ENCODE measurements around the gene CPA5.
"Not testable (repeated sequence)": the region's sequence is repeated elsewhere in the genome, so short reads cannot be mapped to it uniquely, and the experiment has no call there.

CPA5 gene, protein sequence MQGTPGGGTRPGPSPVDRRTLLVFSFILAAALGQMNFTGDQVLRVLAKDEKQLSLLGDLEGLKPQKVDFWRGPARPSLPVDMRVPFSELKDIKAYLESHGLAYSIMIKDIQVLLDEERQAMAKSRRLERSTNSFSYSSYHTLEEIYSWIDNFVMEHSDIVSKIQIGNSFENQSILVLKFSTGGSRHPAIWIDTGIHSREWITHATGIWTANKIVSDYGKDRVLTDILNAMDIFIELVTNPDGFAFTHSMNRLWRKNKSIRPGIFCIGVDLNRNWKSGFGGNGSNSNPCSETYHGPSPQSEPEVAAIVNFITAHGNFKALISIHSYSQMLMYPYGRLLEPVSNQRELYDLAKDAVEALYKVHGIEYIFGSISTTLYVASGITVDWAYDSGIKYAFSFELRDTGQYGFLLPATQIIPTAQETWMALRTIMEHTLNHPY
- total RNA-seq = 0 to 2.8 (median 0.15) reads per million in 4 experiments

DNA sequence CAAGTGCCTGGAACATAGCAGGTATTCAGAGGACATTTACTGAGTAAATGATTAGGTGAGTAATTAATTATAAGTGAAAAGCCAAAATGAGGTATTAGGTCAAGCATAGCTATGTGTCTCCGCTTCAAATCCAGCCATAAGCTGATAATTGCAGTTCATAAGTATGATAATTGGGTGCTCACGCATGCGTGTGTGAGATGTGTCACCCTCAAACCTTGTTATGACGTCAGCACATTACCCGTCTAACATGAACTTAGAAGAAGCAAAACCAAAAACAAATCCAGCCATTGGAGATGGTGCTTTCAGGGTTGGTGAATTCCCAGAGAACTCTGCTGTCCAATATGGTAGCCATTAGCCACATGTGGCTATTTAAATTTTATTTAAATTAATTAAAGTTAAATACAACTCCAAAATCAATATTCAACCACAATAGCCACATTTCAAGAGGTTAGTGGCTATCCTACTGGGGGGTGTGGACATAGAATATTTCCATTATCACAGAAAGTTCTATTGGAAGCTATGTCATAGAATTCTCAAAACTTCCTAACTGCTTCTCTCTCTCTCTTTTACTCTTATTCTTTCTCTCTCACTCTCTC is at the start of gene CPA5:
Gene CPA5 (plus strand): TSS at position 546 of the 596 bp plus-strand sequence. CDS start 1,670 bp downstream, outside the sequence.
- no peak for DNase-seq

DNA sequence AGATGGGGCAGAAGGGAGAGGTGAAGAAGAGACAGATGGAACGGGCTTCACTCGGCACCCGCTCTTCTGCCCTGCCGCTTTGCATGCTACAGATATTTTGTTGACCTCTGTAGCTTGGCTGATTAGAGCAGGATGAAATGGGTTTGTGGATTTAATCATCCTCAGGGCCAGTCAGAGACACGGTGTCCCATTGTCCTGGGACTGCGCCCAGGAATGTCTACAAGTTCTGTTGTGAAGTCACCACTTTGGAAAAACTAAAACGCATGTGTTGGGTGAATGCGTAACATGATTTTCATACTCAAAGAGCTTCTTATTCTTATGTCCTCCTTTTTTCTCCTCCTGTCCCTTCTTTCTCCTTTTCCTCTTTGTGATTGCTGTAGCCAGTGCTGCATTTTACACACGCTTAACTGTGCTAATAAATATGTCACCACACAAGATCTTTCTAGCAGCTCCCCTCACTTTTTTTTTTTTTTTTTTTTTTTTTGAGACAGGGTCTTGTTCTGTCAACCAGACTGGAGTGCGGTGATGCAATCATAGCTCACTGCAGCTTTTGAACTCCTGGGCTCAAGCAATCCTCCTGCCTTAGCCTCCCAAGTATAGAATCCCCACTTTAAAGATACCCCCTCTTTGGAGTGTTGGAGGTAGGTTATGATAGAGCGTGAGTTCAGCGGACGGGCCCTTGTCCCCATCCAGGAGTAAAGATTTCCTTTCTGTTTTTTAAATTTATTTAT is 48.2 kb upstream of the CPA5 start:
- no peak for DNase-seq

GRCh38 chr7:130297628-130298543 is 46.7 kb upstream of the CPA5 start:
- no peak for DNase-seq

DNA sequence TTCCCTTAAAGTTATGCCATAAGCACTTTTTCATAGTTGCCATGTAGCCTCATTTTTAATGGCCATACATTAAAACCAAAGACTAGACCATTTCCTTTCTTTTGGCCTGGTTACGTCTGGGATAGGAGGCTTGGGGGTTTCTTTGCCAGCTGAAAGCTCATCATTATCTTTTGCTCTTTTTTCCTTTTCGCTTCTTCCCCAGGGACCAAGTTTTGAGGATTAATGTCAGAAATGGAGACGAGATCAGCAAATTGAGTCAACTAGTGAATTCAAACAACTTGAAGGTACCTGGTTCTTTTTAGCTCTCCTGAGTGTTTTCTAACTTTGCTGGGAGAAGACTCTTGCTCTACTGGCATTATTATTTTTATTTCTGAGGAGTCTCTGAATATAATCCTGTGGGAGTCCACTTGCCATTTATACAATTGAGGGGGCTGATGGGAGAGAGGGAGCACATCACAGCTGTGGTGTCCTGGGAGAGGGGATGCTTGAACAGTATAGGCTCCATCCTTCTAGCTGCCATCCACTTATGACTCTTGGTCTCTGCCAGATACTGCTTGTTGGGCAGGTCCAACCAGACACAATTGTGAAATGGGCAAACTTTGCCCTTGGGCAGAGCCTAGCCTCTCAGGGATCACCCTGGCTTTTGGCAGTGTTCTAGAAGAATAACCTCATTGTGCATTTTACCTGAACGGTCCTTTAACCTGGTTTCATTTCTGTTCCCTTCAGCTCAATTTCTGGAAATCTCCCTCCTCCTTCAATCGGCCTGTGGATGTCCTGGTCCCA is 45.9 kb upstream of the CPA5 start:
- no peak for DNase-seq

GRCh38 chr7:130299866-130300265 is 44.8 kb upstream of the CPA5 start:
- DNase-seq = no peak

- no peak for DNase-seq
These were observed 43.1 kb upstream of the CPA5 start for GRCh38 chr7:130301501-130302020.

DNA sequence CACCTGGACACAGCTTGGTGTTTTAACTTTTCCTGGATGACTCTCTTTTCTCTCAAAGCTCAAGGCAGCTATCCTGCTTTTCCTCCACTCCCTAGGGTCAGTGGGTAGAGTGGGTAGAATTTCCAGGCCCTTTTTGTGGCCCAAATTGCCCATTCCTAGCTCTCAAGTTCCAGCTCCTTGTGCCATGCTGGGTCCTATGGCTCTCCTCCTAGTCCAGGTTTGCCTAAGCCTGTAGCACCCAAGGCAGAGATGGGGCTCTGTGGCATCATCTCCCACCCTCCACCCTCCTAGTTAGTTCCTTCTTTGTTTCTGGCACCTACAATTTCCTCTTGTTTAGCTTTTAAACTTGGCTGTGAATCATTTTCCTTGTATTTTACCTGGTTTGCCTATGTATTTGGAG is 42.0 kb upstream of the CPA5 start:
- DNase-seq = no peak

GRCh38 chr7:130303127-130303526 is 41.5 kb upstream of the CPA5 start:
- DNase-seq = no peak

DNA sequence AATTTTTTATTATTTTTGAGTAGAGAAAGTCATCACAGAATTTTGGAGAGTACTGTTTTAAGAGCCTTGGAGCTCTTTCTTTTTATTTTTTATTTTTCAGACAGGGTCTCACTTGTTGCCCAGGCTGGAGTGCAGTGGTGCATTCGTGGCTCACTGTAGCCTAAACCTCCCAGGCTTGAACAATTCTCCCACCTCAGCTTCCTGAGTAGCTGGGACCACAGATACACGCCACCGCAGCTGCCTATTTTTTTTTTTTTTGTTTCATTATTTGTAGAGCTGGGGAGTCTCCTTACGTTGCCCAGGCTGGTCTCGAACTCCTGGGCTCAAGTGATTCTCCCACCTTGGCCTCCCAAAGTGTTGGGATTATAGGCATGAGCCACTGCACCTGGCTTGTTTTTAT is 41.1 kb upstream of the CPA5 start:
- no peak for DNase-seq

GRCh38 chr7:130303982-130304381 is 40.6 kb upstream of the CPA5 start:
- DNase-seq = no peak

DNA sequence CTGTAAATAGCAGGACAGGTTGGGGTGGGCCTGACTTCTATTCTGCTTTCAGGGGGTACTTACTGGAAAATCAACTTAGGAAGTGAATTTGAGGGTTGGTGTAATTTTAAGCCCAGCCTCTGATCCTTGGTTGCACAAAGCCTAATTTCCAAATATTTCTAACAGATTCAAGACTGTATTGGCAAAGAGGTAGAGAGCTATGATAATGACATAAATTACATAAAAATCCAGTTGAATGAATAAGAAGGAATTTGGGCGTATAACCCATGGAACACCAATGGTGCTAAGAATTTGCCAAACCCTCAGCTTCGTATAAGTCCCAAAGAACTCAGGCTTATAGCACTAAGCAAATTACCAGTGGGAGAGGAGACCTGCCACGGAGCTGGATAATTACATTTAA is 39.7 kb upstream of the CPA5 start:
- DNase-seq = no peak

DNA sequence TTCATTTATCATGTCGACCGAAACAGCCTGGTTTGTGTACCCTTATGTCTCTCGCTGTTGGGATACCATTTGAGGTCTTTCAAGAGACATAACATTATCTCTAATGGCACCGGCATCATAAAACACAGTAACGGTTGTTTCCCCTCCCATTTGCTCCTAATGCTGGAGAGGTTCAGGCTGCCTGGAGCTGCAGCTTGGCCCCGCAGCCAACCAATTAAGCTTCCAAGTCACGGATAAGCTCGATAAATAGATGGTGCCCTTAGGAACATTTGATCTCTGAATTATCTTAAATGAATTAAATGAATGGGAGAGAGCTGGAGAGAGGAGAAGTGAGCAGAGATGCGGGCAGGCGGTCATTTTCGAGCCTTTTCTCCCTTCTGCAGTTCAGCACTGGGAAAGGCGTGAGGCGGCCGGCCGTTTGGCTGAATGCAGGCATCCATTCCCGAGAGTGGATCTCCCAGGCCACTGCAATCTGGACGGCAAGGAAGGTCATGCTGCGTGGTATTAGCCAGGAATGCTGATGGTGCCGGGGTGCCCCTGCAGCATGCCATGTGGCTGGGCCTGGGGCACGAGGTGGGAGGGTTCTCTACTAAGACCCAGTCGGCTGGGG is 39.1 kb upstream of the CPA5 start:
- no peak for DNase-seq

- no peak for DNase-seq
These were observed 34.6 kb upstream of the CPA5 start for GRCh38 chr7:130309986-130310385.

GRCh38 chr7:130314305-130314704 is 30.3 kb upstream of the CPA5 start:
- no peak for DNase-seq

GRCh38 chr7:130319541-130319940 is 25.1 kb upstream of the CPA5 start:
- no peak for DNase-seq

DNA sequence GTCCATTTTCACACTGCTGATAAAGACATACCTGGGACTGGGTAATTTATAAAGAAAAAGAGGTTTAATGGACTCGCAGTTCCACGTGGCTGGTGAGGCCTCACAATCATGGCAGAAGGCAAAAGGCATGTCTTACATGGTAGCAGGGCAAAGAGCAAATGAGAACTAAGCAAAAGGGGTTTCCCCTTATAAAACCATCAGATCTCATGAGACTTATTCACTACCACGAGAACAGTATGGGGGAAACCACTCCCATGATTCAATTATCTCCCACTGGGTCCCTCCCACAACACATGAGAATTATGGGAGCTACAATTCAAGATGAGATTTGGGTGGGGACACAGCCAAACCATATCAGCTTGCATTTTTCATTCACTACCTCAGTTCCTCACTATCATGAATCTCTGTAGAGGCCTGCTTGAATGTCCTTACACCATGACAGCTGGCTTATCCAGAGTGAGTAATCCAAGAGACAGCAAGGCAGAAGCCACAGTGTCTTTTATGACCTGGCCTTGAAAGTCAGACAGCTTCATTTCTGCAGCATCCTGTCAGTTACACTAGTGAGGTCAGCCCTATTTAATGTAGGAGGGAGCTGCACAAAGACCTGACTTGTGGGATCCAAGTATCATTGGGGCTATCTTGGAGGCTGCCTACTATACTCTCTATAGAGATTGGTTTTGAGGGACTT is 22.9 kb upstream of the CPA5 start:
- DNase-seq = not testable (repeated sequence)

- DNase-seq = no peak
These were observed 22.0 kb upstream of the CPA5 start for GRCh38 chr7:130322615-130323014.

DNA sequence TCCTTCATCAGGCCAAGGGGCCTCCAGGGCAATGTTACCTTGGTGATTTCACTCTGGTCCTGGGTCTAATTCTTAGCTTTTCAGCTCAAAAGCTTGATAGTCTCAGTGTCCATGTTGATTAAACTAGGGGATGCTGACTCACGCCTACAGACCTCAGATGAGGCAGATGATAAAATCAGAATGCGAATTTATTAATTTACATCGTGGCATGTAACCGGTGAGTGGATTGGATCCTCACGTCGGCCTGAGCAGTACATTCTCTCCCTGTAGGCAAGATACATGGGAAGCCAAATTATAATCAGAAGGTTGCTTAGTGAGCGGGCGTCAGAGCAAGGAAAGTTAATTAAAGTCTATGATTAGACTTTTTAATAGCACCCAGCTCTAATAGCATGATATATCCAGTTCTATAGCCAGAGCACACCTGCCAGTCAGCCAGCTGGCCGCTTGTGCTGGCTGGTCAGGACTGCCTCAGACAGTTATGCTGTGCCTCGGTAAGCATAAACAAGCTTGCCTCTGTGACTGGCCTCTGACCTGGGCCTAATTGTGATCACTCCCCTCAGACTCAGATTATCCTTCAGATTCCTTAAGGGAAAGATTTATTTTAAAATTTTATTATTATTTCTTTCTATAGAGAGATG is 20.2 kb upstream of the CPA5 start:
- no peak for DNase-seq

DNA sequence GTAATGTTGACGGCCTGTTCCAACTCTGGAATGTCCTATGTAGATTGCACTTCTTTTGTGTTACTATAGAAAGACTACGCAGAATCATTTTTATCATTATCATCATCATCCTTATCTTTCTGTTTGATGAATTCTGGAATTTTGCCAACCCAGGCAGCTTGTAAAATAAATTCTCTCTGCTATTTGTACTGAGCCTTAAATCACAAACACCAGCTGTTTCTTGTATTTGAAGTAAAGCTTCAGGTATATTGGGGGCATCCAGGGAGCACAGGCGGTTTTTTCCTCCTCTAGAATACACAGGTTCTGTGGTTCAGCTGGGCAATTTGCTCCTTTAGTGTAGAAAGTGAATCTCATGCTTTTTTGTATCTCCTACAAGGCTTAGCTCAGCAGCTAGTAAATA is 14.9 kb upstream of the CPA5 start:
- DNase-seq = no peak

Data from effector CD8-positive, alpha-beta T cell (primary cell).